H9 (cell line): Measurements from ENCODE around the gene TMEM117. TPM values are rescaled to one million over a fixed set of nuclear protein-coding genes. Genes with fewer than 3 reads are reported as not detected.

Experiments used
- DNase-seq: peaks from one replicate; pipeline ENCODE4 v3.0.0-alpha.2; 2017
- H2AFZ ChIP-seq: one replicate; pipeline ENCODE4 v1.6.1; 2013; ENCODE audit warnings: mild to moderate bottlenecking, low read length, control low read depth, moderate library complexity
- H2AK5ac ChIP-seq: 2 replicates; pipeline ENCODE4 v1.6.1; 2013; ENCODE audit warnings: low read length, control low read depth, mixed read lengths; ENCODE audit not compliant: insufficient read length
- H2BK120ac ChIP-seq: one replicate; pipeline ENCODE4 v1.6.1; 2013; ENCODE audit warnings: low read depth, mild to moderate bottlenecking, low read length, control low read depth, inconsistent platforms; ENCODE audit not compliant: poor library complexity, severe bottlenecking
- H2BK12ac ChIP-seq: 2 replicates; pipeline ENCODE4 v1.6.1; 2013; ENCODE audit warnings: low read length, control low read depth, mixed read lengths, low read depth; ENCODE audit not compliant: insufficient read length
- H2BK15ac ChIP-seq: 2 replicates; pipeline ENCODE4 v1.6.1; 2013; ENCODE audit warnings: low read depth, low read length, control low read depth
- H2BK20ac ChIP-seq: one replicate; pipeline ENCODE4 v1.6.1; 2013; ENCODE audit warnings: low read depth, mild to moderate bottlenecking, low read length, control low read depth, inconsistent platforms; ENCODE audit not compliant: poor library complexity, severe bottlenecking
- H2BK5ac ChIP-seq: 2 replicates; pipeline ENCODE4 v1.6.1; 2013; ENCODE audit warnings: low read length, control low read depth, mixed read lengths; ENCODE audit not compliant: insufficient read length
- H3K14ac ChIP-seq: 2 replicates; pipeline ENCODE4 v1.6.1; 2013; ENCODE audit warnings: low read length, control low read depth; ENCODE audit not compliant: insufficient read depth
- H3K18ac ChIP-seq: 2 replicates; pipeline ENCODE4 v1.6.1; 2013; ENCODE audit warnings: low read depth, mild to moderate bottlenecking, mixed read lengths, low read length, control low read depth; ENCODE audit not compliant: insufficient read length
- H3K23ac ChIP-seq: 2 replicates; pipeline ENCODE4 v1.6.1; 2013; ENCODE audit warnings: low read length, control low read depth, mixed read lengths, low read depth; ENCODE audit not compliant: insufficient read length
- H3K23me2 ChIP-seq: 2 replicates; pipeline ENCODE4 v1.6.1; 2013; ENCODE audit warnings: low read depth, mild to moderate bottlenecking, mixed read lengths, low read length, control low read depth; ENCODE audit not compliant: insufficient read length, poor library complexity, severe bottlenecking
- H3K27ac ChIP-seq: 2 replicates; pipeline ENCODE4 v1.5.1; 2013; ENCODE audit warnings: low read length, control low read depth, mixed read lengths, low read depth; ENCODE audit not compliant: insufficient read length
- H3K27me3 ChIP-seq: 2 replicates; pipeline ENCODE4 v1.6.1; 2013; ENCODE audit warnings: low read length, control low read depth, inconsistent platforms; ENCODE audit not compliant: insufficient read depth
- H3K4ac ChIP-seq: 2 replicates; pipeline ENCODE4 v1.6.1; 2013; ENCODE audit warnings: low read depth, mild to moderate bottlenecking, control low read depth, inconsistent platforms, low read length, moderate library complexity
- H3K4me1 ChIP-seq: 2 replicates; pipeline ENCODE4 v1.6.1; 2013; ENCODE audit warnings: low read length, control low read depth, inconsistent platforms; ENCODE audit not compliant: insufficient read depth
- H3K4me2 ChIP-seq: 2 replicates; pipeline ENCODE4 v1.6.1; 2013; ENCODE audit warnings: low read length, control low read depth, mixed read lengths; ENCODE audit not compliant: insufficient read length, insufficient read depth
- H3K56ac ChIP-seq: 2 replicates; pipeline ENCODE4 v1.6.1; 2013; ENCODE audit warnings: low read depth, mild to moderate bottlenecking, mixed read lengths, low read length, control low read depth; ENCODE audit not compliant: insufficient read length
- H3K79me1 ChIP-seq: 2 replicates; pipeline ENCODE4 v1.6.1; 2013; ENCODE audit warnings: low read depth, mild to moderate bottlenecking, moderate library complexity, low read length, control low read depth, inconsistent platforms; ENCODE audit not compliant: insufficient read depth, poor library complexity, severe bottlenecking
- H3K79me2 ChIP-seq: 2 replicates; pipeline ENCODE4 v1.6.1; 2013; ENCODE audit warnings: low read length, control low read depth, inconsistent platforms; ENCODE audit not compliant: insufficient read depth
- H3K9ac ChIP-seq: 2 replicates; pipeline ENCODE4 v1.6.1; 2013; ENCODE audit warnings: low read length, control low read depth, mixed read lengths; ENCODE audit not compliant: insufficient read length; ENCODE audit errors: extremely low read depth
- H3K9me3 ChIP-seq: one replicate; pipeline ENCODE4 v1.6.1; 2013; ENCODE audit warnings: low read depth, low read length, inconsistent platforms; ENCODE audit not compliant: control insufficient read depth
- H3T11ph ChIP-seq: one replicate; pipeline ENCODE4 v1.6.1; 2013; ENCODE audit warnings: mild to moderate bottlenecking, low read length, control low read depth, inconsistent platforms
- H4K20me1 ChIP-seq: one replicate; pipeline ENCODE4 v1.6.1; 2013; ENCODE audit not compliant: control insufficient read depth, insufficient read length, insufficient read depth
- H4K5ac ChIP-seq: 2 replicates; pipeline ENCODE4 v1.6.1; 2013; ENCODE audit warnings: low read depth, mild to moderate bottlenecking, mixed read lengths, low read length, control low read depth; ENCODE audit not compliant: insufficient read length
- H4K8ac ChIP-seq: replicated peaks from 2 replicates; pipeline ENCODE4 v1.6.1; 2013; ENCODE audit warnings: low read length, control low read depth, mixed read lengths, low read depth; ENCODE audit not compliant: insufficient read length
- H4K91ac ChIP-seq: 2 replicates; pipeline ENCODE4 v1.6.1; 2013; ENCODE audit warnings: low read depth, mild to moderate bottlenecking, moderate library complexity, mixed read lengths, low read length, control low read depth; ENCODE audit not compliant: insufficient read length
- H3K27ac Mint-ChIP-seq, 3 experiments: 2 replicates in 2 of 3; 3 replicates in 1 of 3; pipeline ENCODE4 v1.8.0; 2020 to 2021; ENCODE audit warnings: mixed read lengths in 3 of 3, mild to moderate bottlenecking in 1 of 3, moderate library complexity in 1 of 3
- H3K27me3 Mint-ChIP-seq: 2 replicates; pipeline ENCODE4 v1.8.0; 2021; ENCODE audit warnings: low read depth, mild to moderate bottlenecking, moderate library complexity, mixed read lengths
- H3K36me3 Mint-ChIP-seq, 3 experiments: 2 replicates in 2 of 3; 3 replicates in 1 of 3; pipeline ENCODE4 v1.8.0; 2020 to 2021; ENCODE audit warnings: low read depth in 3 of 3, mixed read lengths in 3 of 3; ENCODE audit not compliant: insufficient read depth in 1 of 3
- H3K4me1 Mint-ChIP-seq, 2 experiments: 2 replicates each; pipeline ENCODE4 v1.8.0; 2020; ENCODE audit warnings: mixed read lengths in 2 of 2
- H3K4me3 Mint-ChIP-seq, 2 experiments: 2 replicates in 1 of 2; 3 replicates in 1 of 2; pipeline ENCODE4 v1.8.0; 2020 to 2021; ENCODE audit warnings: mild to moderate bottlenecking in 2 of 2, mixed read lengths in 2 of 2, moderate library complexity in 1 of 2
- H3K9me3 Mint-ChIP-seq, 2 experiments: 2 replicates in 1 of 2; 3 replicates in 1 of 2; pipeline ENCODE4 v1.8.0; 2020; ENCODE audit warnings: mild to moderate bottlenecking in 2 of 2, mixed read lengths in 2 of 2, moderate library complexity in 1 of 2
- CTCF ChIP-seq: fragments of 200-600 bp; sonication (generic); conservative IDR thresholded peaks from 3 replicates; pipeline ENCODE4 v1.8.0; 2021; ENCODE audit warnings: antibody characterized with exemption, mild to moderate bottlenecking
- WGBS: extraction: QIAGEN DNeasy Blood & Tissue Kit; methylation state at CpG from one replicate; pipeline ENCODE4 v1.1.7; 2013; ENCODE audit warnings: missing lambda C conversion rate, low lambda C conversion rate, mixed read lengths; ENCODE audit not compliant: insufficient read length; ENCODE audit errors: extremely low coverage; 5-methylcytosine and 5-hydroxymethylcytosine counted together
- total RNA-seq: library from RNA; stranded (reverse); gene quantifications from 2 replicates; pipeline ENCODE4 v1.2.1, GENCODE V29; 2021

The TMEM117 gene
- total RNA-seq, 1 experiment from 2014 or later = 1.7 TPM

- Histone ChIP-seq H3T11ph (no peak overlapping the region), H2BK20ac (no peak overlapping the region), H3K18ac (no peak overlapping the region), H3K56ac (no peak overlapping the region), H2AK5ac (no peak overlapping the region), H4K8ac (no peak overlapping the region), H2AFZ (no peak overlapping the region), H4K20me1 (no peaks in the 10 kb centered on the region), H2BK120ac (no peak overlapping the region), H3K27me3 (no peaks in the 10 kb centered on the region), H3K79me2 (no peaks in the 10 kb centered on the region), H3K27ac (no peak overlapping the region), H4K91ac (no peak overlapping the region), H3K9me3 (no peaks in the 10 kb centered on the region), H2BK5ac (no peak overlapping the region), H3K23me2 (no peaks in the 10 kb centered on the region), H3K9ac (no peak overlapping the region), H3K4me2 (no peak overlapping the region), H3K23ac (no peak overlapping the region), H2BK15ac (no peak overlapping the region), H3K79me1 (no peaks in the 10 kb centered on the region), H4K5ac (no peak overlapping the region), H3K14ac (no peak overlapping the region), H3K4me1 (no peaks in the 10 kb centered on the region), H2BK12ac (no peak overlapping the region), H3K4ac (no peak overlapping the region)
- TF ChIP-seq CTCF = no peak
- Mint-ChIP-seq H3K36me3 (no peaks in the 10 kb centered on the region), H3K9me3 (no peaks in the 10 kb centered on the region), H3K27me3 (no peaks in the 10 kb centered on the region), H3K4me3 (no peak overlapping the region), H3K27ac (no peak overlapping the region; a peak in 1 of 7 replicates), H3K4me1 (peaks cover 0 to 2% of the 10 kb centered on the region in 2 experiments; a peak in 2 of 4 replicates)
- DNase-seq = no peak
- no CpG with 5 or more reads among the region's 5 CpGs for WGBS
These were observed 153.1 kb downstream of the TMEM117 start for GRCh38 chr12:43988838-43989560.
